SU-DHL-6 (cell line): ENCODE results near the gene EMB.
"Not testable (repeated sequence)": the region's sequence is repeated elsewhere in the genome, so short reads cannot be mapped to it uniquely, and the experiment has no call there.

Source experiments
- H2AFZ ChIP-seq: fragments of 200-600 bp; sonication (generic); 2 replicates; pipeline ENCODE4 v1.6.1; 2014; ENCODE audit warnings: low read depth, mild to moderate bottlenecking, moderate library complexity, mixed read lengths, antibody characterized with exemption, low read length; ENCODE audit not compliant: severe bottlenecking
- H3F3A ChIP-seq: fragments of 200-600 bp; shearing (Covaris generic); 2 replicates; pipeline ENCODE4 v1.6.0; 2016; ENCODE audit warnings: antibody characterized with exemption, mild to moderate bottlenecking; ENCODE audit not compliant: insufficient read depth
- H3K27ac ChIP-seq: fragments of 200-600 bp; sonication (generic); 2 replicates; pipeline ENCODE4 v1.5.1; 2016; ENCODE audit warnings: low read depth, mild to moderate bottlenecking, low read length, moderate library complexity, mixed read lengths
- H3K27me3 ChIP-seq: fragments of 200-600 bp; sonication (generic), shearing (Covaris generic); 2 replicates; pipeline ENCODE4 v1.6.0; 2014; ENCODE audit warnings: mild to moderate bottlenecking, low read length
- H3K36me3 ChIP-seq: fragments of 200-600 bp; sonication (generic); 2 replicates; pipeline ENCODE4 v1.6.1; 2014; ENCODE audit warnings: mild to moderate bottlenecking, low read length, mixed read lengths
- H3K4me2 ChIP-seq: fragments of 300-600, 200-600 bp; shearing (Covaris generic), sonication (generic); 2 replicates; pipeline ENCODE4 v1.6.0; 2014; ENCODE audit warnings: low read length, low read depth, mild to moderate bottlenecking; ENCODE audit not compliant: poor library complexity, severe bottlenecking
- H3K4me3 ChIP-seq: fragments of 200-600 bp; sonication (generic); 2 replicates; pipeline ENCODE4 v1.5.1; 2014; ENCODE audit warnings: antibody characterized with exemption, low read length, mild to moderate bottlenecking, mixed read lengths; ENCODE audit not compliant: insufficient read depth, poor library complexity, severe bottlenecking
- H3K79me2 ChIP-seq: fragments of 200-600 bp; sonication (generic); 2 replicates; pipeline ENCODE4 v1.6.1; 2014; ENCODE audit warnings: mild to moderate bottlenecking, low read length, moderate library complexity; ENCODE audit not compliant: insufficient read depth
- H3K9ac ChIP-seq: fragments of 200-600 bp; sonication (generic); 2 replicates; pipeline ENCODE4 v1.7.0; 2014; ENCODE audit warnings: mild to moderate bottlenecking, low read length
- H3K9me2 ChIP-seq: fragments of 200-600 bp; sonication (generic); replicated peaks from 2 replicates; pipeline ENCODE4 v1.6.1; 2014; ENCODE audit warnings: low read length; ENCODE audit not compliant: insufficient read depth
- H3K9me3 ChIP-seq: fragments of 200-600 bp; sonication (generic); 2 replicates; pipeline ENCODE4 v1.6.1; 2014; ENCODE audit warnings: low read length, mixed read lengths; ENCODE audit not compliant: insufficient read depth
- H4K20me1 ChIP-seq: fragments of 200-600 bp; sonication (generic); 2 replicates; pipeline ENCODE4 v1.6.1; 2014; ENCODE audit warnings: low read depth, mild to moderate bottlenecking, antibody characterized with exemption, low read length, moderate library complexity, mixed read lengths
- CTCF ChIP-seq: fragments of 200-600 bp; sonication (generic); IDR thresholded peaks from one replicate; pipeline ENCODE4 v1.5.1; 2017; ENCODE audit warnings: antibody characterized with exemption, mild to moderate bottlenecking, low read length, moderate library complexity; ENCODE audit not compliant: insufficient read depth, poor library complexity, severe bottlenecking
- EZH2phosphoT487 ChIP-seq: fragments of 200-600 bp; sonication (generic), shearing (Covaris generic); conservative IDR thresholded peaks from 2 replicates; pipeline ENCODE4 v1.6.1; 2018; ENCODE audit warnings: mild to moderate bottlenecking, antibody characterized with exemption, low read length, moderate library complexity, mixed read lengths

EMB gene

DNA sequence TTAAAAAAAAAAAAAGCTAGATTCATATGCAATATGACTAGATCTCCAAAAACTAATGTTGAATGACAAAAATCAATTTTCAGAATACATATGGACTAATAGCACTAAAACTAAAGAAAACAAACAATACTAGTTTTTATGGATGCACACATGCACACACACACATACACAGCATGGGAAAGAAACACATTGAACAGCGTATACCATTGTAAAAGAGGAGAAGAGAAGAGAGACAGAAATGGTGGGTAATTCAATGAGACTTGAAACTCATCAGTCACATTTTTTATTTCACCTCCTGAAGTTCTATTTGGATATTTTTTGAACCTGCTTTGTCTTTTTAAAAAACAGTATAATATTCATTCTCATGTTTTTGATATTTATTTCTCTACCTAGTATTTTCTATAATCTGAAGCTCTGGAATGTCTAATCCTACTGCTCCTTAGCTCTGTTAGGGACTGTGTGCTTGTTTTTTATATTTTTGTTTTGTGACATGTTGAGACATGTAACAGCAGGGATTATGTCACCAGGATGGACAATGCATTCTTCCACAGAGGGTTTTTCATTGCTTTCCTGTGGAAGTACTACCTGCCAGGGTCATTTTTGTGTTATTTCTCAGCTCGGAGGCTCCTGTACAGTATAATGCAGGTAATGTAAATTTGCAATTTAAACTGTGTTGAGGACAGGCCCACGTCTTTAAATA is 17.8 kb downstream of the EMB start:
- Histone ChIP-seq H3K79me2 (peaks cover 70% of the 10 kb centered on the region), H3F3A (peaks cover 10% of the 10 kb centered on the region; the same call in 1 of the 2 replicates), H3K27ac (peak overlapping the region; percentile 29; the same call in 1 of the 2 replicates), H3K36me3 (peaks cover 35% of the 10 kb centered on the region)
- H2AFZ ChIP-seq, H3K4me2 ChIP-seq, H4K20me1 ChIP-seq, H3K9ac ChIP-seq, H3K27me3 ChIP-seq, H3K9me2 ChIP-seq, H3K9me3 ChIP-seq, H3K4me3 ChIP-seq: not testable (repeated sequence)

- not testable (repeated sequence) for H3K27ac ChIP-seq, H3K9me2 ChIP-seq
Observed at GRCh38 chr5:50421184-50421950, 19.7 kb downstream of the EMB start.

GRCh38 chr5:50420343-50420935 is 20.6 kb downstream of the EMB start:
- Histone ChIP-seq H4K20me1 (no peaks in the 10 kb centered on the region), H2AFZ (no peak overlapping the region), H3K9me2 (no peaks in the 10 kb centered on the region), H3K36me3 (peaks cover 19% of the 10 kb centered on the region), H3K79me2 (peaks cover 75% of the 10 kb centered on the region), H3K9ac (no peak overlapping the region), H3F3A (peaks cover 34% of the 10 kb centered on the region), H3K4me2 (no peak overlapping the region), H3K4me3 (no peak overlapping the region), H3K27ac (no peak overlapping the region), H3K27me3 (no peaks in the 10 kb centered on the region), H3K9me3 (no peaks in the 10 kb centered on the region)
- TF ChIP-seq CTCF, result no peak
- TF ChIP-seq EZH2phosphoT487, result no peak

More at GRCh38 chr5:50421184-50421950, 19.7 kb downstream of the EMB start:
- H4K20me1 ChIP-seq, H3K9ac ChIP-seq, H3K4me2 ChIP-seq, H3K4me3 ChIP-seq, H2AFZ ChIP-seq, H3K27me3 ChIP-seq, H3K9me3 ChIP-seq: not testable (repeated sequence)
- Histone ChIP-seq H3K79me2 (peaks cover 72% of the 10 kb centered on the region), H3F3A (peaks cover 26% of the 10 kb centered on the region), H3K36me3 (peaks cover 23% of the 10 kb centered on the region)

GRCh38 chr5:50419656-50420055 is 21.4 kb downstream of the EMB start:
- H3K9me2 ChIP-seq, H3K9me3 ChIP-seq, H2AFZ ChIP-seq, H4K20me1 ChIP-seq, H3K27me3 ChIP-seq, H3K4me3 ChIP-seq, H3K4me2 ChIP-seq, H3K9ac ChIP-seq, H3K27ac ChIP-seq: not testable (repeated sequence)
- peaks cover 40% of the 10 kb centered on the region for H3F3A ChIP-seq
- peaks cover 76% of the 10 kb centered on the region for H3K79me2 ChIP-seq
- H3K36me3 ChIP-seq, result peaks cover 16% of the 10 kb centered on the region

DNA sequence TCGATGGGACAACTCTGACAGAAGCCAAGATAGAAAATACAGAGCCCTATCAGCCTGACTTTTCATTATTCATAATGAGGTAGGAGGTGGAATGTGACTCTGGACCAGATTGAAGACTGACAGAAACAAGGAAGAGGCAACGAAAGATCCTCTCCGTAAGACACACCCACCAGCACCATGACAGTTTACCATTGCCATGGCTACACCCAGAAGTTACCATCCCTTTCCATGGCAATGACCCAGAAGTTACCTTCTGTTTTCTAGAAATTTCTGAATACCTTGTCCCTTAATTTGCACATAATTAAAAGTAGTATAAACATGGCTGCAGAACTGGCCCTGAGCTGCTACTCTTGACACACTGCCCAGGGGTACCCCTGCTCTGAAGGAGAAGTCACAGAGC is 24.5 kb downstream of the EMB start:
- H3K4me3 ChIP-seq, result peak overlapping the region; percentile 34
- not testable (repeated sequence) for H3K36me3 ChIP-seq, H3K9me2 ChIP-seq, H3K27me3 ChIP-seq, H4K20me1 ChIP-seq, H3K9me3 ChIP-seq, H2AFZ ChIP-seq
- H3K27ac ChIP-seq, result peak overlapping the region; percentile 96
- peaks cover 34% of the 10 kb centered on the region for H3F3A ChIP-seq
- H3K4me2 ChIP-seq, result peak overlapping the region; percentile 96
- peaks cover 87% of the 10 kb centered on the region for H3K79me2 ChIP-seq
- H3K9ac ChIP-seq, result peak overlapping the region; percentile 33
